Urothelium cell line (cell line): ENCODE measurements around the gene NUCB1.
"Not testable (repeated sequence)": the region's sequence is repeated elsewhere in the genome, so short reads cannot be mapped to it uniquely, and the experiment has no call there.

Source experiments
- DNase-seq: peaks from one replicate; pipeline ENCODE4 v3.0.0; 2011; ENCODE audit warnings: low spot score, mixed read lengths
- FAIRE-seq: peaks from 2 replicates; lab custom pipeline; 2011; peaks lifted over from hg19 to GRCh38; lab: Jason Lieb, UNC

Gene NUCB1

DNA sequence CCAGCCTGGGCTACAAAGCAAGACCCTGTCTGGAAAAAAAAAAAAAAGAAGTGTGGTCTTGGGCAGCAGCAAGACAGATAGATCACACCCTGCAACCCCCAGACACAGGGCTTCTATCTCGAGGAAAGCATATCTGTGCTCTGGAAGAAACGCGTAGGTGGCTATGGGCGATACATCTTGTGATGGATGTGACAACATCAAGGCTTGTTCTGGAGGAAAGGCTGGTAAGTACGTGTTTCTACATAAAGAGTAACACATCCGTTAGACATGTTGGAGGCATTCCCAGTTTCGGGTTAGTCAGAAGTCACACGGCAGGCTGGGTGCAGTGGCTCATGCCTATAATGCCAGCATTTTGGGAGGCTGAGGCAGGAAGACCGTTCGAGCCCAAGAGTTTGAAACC lies 26.8 kb downstream of the NUCB1 start:
- no peak for FAIRE-seq
- peak; percentile 51 for DNase-seq

GRCh38 chr19:48927692-48928091 lies 27.6 kb downstream of the NUCB1 start:
- not testable (repeated sequence) for FAIRE-seq, DNase-seq

DNA sequence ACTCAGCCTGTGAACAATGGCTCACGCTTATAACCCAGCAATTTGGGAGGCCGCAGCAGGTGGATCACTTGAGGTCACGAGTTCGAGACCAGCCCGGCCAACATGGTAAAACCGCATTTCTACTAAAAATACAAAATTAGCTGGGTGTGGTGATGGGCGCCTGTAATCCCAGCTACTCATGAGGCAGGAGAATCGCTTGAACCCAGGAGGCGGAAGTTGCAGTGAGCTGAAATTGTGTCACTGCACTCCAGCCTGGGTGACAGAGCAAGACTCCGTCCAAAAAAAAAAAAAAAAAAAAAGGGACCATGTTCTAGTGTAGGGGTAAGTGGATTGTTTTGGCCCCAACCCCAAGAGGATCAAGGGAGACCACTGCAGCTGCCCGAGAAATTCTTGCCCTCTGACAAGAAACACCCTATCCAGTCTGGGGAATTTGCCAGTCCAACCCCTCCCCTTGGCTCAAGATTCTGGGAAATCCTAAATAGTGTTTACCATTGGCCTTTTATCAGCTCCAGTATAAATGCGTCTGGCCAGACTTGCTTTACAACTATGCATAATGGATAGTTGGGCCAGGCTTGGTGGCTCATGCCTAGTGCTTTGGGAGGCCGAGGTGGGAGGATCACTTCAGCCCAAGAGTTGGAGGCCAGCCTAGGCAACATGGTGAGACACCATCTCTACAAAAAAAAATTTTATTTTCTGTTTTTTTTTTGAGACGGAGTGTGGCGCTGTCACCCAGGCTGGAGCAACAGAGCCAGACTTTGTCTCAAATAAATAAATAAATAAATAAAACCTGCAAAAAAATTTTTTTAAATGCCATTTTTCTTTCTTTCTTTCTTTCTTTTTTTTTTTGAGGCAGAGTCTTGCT lies 28.3 kb downstream of the NUCB1 start:
- FAIRE-seq, result no peak
- DNase-seq, result no peak

- FAIRE-seq (no peak), DNase-seq (peak; percentile 88)
Observed at GRCh38 chr19:48933382-48933932, 33.3 kb downstream of the NUCB1 start, which contains the start of gene DHDH. TSS of gene DHDH (plus strand) at chr19:48933699. CDS start at chr19:48933722, 23 bp downstream.

DNA sequence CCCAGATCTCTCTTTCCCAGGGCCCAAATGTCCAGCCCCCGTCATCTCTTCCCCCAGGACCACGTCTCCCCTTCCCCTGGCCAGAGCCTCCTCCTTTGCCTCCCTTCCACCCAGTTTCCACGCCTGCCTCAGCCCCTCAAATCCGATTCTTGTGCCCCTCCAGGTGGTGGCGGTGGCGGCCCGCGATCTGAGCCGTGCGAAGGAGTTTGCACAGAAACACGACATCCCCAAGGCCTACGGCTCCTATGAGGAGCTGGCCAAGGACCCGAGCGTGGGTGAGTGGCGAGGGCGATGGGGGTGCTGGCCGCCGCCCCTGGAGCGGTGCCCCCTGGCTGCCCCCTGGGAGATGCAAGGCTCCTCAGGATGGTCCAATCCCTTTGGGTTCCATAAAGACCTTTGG lies 34.7 kb downstream of the NUCB1 start:
- DNase-seq (no peak), FAIRE-seq (no peak)

GRCh38 chr19:48935864-48936263 lies 35.8 kb downstream of the NUCB1 start:
- FAIRE-seq (no peak), DNase-seq (no peak)

- DNase-seq (no peak), FAIRE-seq (no peak)
Observed at GRCh38 chr19:48938256-48938655, 38.1 kb downstream of the NUCB1 start.

DNA sequence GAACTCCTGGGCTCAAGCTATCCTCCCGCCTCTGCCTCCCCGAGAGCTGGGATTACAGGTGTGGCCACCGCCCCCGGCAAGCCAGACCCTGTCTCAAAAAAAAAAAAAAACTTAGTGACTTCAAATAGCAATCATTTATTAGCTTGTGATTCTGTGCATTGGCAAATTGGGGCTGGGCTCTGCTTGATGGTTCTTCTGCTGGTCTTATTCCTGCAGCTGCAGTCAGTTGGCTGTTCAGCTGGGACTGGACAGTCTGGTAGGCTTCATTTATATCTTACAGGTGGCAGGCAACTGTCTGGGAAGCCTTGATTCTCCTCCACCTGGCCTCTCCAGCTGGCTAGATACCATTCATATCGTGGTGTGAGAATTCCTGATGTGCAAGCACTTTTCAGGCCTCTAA lies 40.8 kb downstream of the NUCB1 start:
- FAIRE-seq (no peak), DNase-seq (no peak)

DNA sequence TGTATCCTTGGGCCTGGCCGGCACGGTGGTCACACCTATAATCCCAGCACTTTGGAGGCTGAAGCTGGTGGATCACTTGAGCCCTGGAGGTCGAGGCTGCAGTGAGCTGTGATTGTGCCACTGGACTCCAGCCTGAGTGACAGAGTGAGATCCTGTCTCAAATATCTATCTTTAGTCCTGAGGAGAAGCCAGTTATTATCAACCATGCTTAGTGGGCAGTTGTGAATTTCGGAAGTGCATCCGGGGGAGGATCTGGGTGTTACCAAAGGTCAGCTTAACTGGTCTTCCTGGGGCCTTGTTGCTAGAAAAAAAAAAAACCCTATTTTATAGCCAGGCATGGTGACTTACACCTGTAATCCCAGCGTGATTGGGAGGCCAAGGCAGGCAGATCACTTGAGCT lies 43.0 kb downstream of the NUCB1 start:
- DNase-seq (no peak), FAIRE-seq (no peak)

GRCh38 chr19:48945415-48945814 lies 45.3 kb downstream of the NUCB1 start:
- FAIRE-seq, result no peak

GRCh38 chr19:48945817-48946216 lies 45.7 kb downstream of the NUCB1 start:
- FAIRE-seq (no peak), DNase-seq (no peak)

More at GRCh38 chr19:48945415-48945814, 45.3 kb downstream of the NUCB1 start:
- DNase-seq, result no peak

DNA sequence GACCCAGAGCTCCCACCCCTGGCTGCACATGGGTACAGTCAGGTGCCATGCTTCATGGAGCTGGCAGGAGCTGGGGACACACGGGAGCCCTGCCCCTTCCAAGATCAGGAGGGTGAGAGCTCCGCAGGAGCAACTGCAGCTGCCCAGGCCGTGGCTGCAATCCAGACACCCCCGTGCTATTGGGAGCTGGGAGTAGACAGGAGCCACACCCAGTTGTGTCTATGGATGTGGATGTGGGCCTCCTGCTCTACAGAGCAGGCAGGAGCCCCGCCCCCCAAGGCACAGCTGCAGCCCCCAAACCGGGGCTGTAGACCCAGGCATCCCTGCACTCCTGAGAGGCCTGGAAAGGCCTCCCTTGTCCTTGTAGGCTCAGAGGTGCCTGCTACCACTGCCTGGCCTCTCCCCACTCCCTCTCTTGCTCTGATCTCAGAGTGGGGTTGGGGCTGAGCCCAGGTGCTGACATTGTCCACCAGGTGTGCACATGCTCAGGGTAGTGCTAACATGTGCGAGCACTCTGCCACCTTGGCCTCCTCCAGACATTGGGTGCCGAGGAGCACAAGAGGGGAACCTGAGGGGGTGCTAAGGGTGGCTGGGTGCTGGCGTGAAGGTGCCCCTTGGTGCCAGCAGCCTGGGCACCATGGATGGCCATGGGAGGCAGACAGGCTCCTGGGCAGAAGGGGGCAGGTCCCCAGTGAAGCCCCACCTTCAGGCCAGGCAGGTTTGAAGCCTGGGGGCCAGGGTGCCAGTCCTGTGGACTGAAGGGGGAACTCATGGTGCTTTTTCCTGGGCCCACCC lies 46.5 kb downstream of the NUCB1 start:
- FAIRE-seq (no peak), DNase-seq (no peak)

- FAIRE-seq (no peak), DNase-seq (no peak)
Observed at GRCh38 chr19:48947258-48947542, 47.1 kb downstream of the NUCB1 start.

GRCh38 chr19:48950159-48950558 lies 50.0 kb downstream of the NUCB1 start:
- FAIRE-seq, result no peak
- DNase-seq, result no peak

DNA sequence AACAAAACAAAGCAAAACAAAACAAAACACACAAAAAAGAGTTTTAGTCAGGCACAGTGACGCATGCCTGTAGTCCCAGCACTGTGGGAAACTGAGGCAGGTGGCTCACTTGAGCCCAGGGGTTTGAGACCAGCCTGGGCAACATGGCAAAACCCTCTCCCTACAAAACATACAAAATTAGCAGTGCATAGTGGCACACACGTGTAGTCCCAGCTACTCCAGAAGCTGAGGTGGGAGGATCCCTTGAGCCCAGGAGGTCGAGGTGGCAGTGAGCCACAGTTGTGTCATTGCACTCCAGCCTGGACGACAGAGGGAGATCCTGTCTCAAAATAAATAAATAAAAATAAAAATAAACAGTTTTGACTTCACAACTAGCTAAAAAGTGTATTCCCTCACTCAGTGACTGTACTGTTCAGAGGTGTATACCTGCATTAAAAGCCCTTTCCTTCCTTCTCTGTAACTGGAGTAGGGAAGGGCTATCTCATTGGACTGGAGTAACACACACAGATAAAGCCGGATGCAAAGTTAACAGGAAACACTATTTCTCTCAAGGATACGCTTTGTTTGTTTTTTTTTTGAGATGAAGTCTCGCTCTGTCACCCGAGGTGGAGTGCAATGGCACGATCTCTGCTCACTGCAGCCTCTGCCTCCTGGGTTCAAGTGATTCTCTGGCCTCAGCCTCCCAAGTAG lies 50.9 kb downstream of the NUCB1 start:
- DNase-seq (no peak), FAIRE-seq (no peak)

DNA sequence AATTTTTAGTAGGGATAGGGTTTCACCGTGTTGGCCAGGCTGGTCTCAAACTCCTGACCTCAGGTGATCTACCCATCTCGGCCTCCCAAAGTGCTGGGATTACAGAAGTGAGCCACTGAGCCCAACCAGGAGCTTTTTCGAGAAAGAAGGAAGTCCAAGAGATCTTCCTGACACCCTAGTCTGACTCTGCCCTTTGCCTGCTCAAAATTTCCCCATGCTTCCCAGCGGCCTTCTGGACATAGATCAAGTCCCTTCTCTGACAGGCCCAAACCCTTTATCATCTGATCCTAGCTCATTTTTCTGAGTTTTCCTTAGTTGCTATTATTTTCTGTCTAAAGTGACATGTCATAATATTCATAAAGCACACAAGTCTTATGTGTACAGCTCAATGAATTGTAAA lies 53.0 kb downstream of the NUCB1 start:
- FAIRE-seq (no peak), DNase-seq (no peak)

DNA sequence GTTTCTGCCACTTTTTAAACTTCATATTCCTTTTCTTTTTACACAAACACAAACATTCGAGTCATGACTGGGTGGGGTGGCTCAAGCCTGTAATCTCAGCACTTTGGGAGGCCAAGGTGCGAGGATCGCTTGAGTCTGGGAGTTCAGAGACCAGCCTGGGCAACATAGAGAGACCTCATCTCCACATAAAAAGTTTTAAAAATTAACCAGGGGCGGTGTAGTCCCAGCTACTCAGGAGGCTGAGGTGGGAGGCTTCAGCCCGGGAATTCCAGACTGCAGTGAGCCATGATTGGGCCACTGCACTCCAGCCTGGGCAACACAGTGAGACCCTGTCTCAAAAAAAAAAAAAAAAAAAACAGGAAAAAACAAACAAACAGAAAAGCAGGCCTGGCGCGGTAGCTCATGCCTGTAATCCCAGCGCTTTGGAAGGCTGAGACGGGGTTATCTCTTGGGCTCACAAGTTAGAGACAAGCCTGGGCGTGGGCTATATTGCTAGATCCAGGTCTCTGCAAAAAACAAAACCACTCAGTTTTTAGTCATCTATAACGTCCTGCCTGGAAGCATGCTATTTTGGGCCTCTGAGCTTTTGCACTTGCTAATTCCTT lies 54.0 kb downstream of the NUCB1 start:
- FAIRE-seq (no peak), DNase-seq (no peak)

- DNase-seq (peak; percentile 97), FAIRE-seq (peak; percentile 99)
Observed at GRCh38 chr19:48954595-48955307, 54.6 kb downstream of the NUCB1 start, which contains the start of gene BAX. TSS of gene BAX (plus strand) at chr19:48954875. CDS start at chr19:48954929, 54 bp downstream.

- no peak for FAIRE-seq
- no peak for DNase-seq
Observed at GRCh38 chr19:48955308-48955958, 55.3 kb downstream of the NUCB1 start.

DNA sequence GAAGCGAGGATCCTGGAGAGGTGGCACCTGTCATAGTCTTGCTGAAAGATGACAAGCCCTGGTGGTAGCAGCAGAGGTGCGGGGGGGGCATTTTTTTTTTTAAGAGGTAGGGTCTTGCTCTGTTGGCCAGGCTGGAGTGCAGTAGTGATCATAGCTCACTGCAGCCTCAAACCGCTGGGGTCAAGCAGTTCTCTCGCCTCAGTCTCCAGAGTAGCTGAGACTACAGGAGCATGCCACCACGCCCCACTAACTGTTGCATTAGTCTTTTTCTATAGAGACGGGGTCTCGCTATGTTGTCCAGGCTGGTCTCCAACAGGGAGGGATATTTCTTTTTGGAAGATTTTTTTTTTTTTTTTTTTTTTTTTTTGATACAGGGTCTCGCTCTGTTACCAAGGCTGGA lies 57.9 kb downstream of the NUCB1 start:
- no peak for DNase-seq
- no peak for FAIRE-seq
